ENCODE measurements around the gene HOXB8. TPM values are rescaled to one million over a fixed set of nuclear protein-coding genes. Genes with fewer than 3 reads are reported as not detected.

The HOXB8 gene
- total and polyA plus RNA-seq, 2 of the 13 experiments (the other 11 are each of a cell fraction or from before 2014, with no cell fraction given): not detected

DNA sequence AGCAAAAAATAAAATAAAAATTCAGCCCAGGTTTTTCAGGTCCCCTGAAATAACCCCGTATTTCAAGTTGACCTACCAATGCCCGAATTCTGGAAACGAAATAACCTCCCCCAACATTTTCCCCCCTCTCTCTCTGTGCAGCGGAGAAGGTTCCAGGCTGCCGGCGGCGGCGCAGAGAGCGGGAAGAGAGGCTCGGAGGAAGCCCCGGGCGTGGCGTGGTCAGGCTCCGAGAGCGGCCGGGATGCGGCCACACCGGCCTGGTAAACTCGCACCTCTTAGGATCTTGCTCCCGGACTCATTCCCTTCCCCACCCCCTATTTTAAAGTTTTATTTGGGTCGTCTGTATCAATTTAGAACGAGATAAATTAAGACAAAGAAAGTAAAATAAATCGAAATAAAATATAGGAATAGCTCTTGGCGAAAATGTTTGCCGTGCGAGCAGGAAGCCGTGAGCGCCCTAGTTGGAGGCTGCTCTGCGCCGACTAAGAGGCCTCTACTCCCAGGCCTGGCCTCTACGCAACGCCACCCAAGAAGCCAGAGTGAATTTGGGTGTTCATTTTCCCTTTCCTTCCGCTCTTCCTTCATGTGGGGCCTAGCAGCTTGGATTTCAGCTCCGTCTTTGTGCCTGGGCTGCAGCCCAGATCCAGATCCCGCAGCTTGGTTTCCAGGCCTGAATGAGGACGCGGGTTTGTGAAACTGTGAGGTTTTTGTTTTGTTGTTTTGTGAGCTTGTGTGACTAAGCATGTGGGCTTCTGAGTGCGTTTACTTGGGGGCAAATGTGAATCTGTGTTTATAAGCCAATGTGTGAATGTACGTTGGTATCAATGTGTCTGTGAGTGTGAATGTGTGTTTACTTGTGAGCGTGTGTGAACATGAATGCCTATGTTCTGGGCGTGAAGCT, 8.9 kb downstream of the HOXB8 start (continued):
- TF ChIP-seq, protein P1, sequence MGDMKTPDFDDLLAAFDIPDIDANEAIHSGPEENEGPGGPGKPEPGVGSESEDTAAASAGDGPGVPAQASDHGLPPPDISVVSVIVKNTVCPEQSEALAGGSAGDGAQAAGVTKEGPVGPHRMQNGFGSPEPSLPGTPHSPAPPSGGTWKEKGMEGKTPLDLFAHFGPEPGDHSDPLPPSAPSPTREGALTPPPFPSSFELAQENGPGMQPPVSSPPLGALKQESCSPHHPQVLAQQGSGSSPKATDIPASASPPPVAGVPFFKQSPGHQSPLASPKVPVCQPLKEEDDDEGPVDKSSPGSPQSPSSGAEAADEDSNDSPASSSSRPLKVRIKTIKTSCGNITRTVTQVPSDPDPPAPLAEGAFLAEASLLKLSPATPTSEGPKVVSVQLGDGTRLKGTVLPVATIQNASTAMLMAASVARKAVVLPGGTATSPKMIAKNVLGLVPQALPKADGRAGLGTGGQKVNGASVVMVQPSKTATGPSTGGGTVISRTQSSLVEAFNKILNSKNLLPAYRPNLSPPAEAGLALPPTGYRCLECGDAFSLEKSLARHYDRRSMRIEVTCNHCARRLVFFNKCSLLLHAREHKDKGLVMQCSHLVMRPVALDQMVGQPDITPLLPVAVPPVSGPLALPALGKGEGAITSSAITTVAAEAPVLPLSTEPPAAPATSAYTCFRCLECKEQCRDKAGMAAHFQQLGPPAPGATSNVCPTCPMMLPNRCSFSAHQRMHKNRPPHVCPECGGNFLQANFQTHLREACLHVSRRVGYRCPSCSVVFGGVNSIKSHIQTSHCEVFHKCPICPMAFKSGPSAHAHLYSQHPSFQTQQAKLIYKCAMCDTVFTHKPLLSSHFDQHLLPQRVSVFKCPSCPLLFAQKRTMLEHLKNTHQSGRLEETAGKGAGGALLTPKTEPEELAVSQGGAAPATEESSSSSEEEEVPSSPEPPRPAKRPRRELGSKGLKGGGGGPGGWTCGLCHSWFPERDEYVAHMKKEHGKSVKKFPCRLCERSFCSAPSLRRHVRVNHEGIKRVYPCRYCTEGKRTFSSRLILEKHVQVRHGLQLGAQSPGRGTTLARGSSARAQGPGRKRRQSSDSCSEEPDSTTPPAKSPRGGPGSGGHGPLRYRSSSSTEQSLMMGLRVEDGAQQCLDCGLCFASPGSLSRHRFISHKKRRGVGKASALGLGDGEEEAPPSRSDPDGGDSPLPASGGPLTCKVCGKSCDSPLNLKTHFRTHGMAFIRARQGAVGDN (CRISPR knock-in tag; IDR thresholded peaks at IDR 0.05): no peak

DNA sequence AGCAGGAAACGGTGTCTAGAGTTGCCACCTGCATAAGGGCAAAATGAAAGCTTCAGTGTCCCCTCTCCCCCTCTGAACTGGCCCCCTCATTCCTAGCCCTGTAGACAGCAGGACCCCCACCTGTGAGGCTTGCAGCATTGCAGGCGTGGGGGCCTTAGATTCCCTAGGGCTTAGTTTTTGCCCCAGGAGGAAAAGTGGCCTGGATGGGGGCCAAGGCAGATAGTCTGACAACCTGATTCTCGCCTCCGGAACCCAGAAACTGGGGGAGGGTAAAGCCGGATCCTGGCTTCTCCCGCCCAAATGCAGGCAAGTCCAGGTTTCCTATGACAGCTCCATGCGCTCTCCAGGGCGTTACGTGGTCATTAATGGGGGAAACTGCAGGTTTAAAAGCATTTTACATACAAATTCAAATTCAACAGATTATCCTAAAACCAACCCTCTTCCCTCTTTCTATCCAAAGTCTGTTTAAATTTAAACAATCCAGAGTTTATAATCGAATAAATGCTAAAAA, 9.6 kb downstream of the HOXB8 start:
- no peak overlapping the region for H3K9ac ChIP-seq (ENCODE audit: insufficient read depth, low read depth, low read length)
- H2AFZ ChIP-seq (ENCODE audit: low read length): no peak overlapping the region
- ATAC-seq (no peak), FAIRE-seq (no peak), DNase-seq (ENCODE audit: low spot score) (no peak)
- no peaks in the 10 kb centered on the region for H3K9me3 ChIP-seq (ENCODE audit: low read length)
- H3K79me2 ChIP-seq (ENCODE audit: insufficient read depth, low read length): no peaks in the 10 kb centered on the region
- H3K4me2 ChIP-seq (ENCODE audit: low read depth, low read length): no peak overlapping the region
- ChIA-PET CTCF (ENCODE audit: low intra/inter-chr PET ratio, low total read pairs) (no interaction called here), POLR2A (no interaction called here)
- no TSS peak for BruUV-seq (replicated peaks)
- 32% methylated on average over 9 of the region's 10 CpGs for WGBS (ENCODE audit: low lambda C conversion rate)
- H4K20me1 ChIP-seq (ENCODE audit: insufficient read depth, low read length): peaks cover 2% of the 10 kb centered on the region; the same call in 1 of the 2 replicates
- intact Hi-C loops (cut with micrococcal nuclease; ENCODE audit: unreplicated experiment) (no loop called here), in situ Hi-C loops (cut with HindIII; ENCODE audit: extremely low pct_ligation_motif_present, low pct_unique_long_range_greater_than_20kb) (no loop called here)
- no peaks in the 10 kb centered on the region for H3K36me3 ChIP-seq (replicated peaks in 1 of 2; ENCODE audit: control insufficient read depth in 1 of 2, insufficient read depth in 2 of 2, low read length in 2 of 2)
- H3K27me3 ChIP-seq (ENCODE audit: control insufficient read depth in 1 of 2, insufficient read depth in 2 of 2, low read length in 2 of 2): peaks cover 24 to 95% of the 10 kb centered on the region in 2 experiments; a peak in 4 of 5 replicates
- H3K4me1 ChIP-seq (ENCODE audit: insufficient read depth, low read length): peaks cover 17% of the 10 kb centered on the region
- H3K4me3 ChIP-seq (replicated peaks in 1 of 3; ENCODE audit: insufficient read depth in 1 of 3, low read depth in 2 of 3, low read length in 3 of 3): no peak overlapping the region
- H3K27ac ChIP-seq (ENCODE audit: extremely low read length, insufficient read depth, low read length): no peak overlapping the region
- TF ChIP-seq ZNF563 (CRISPR knock-in tag; IDR thresholded peaks at IDR 0.05) (no peak), CHD4 (IDR thresholded peaks at IDR 0.05; ENCODE audit: borderline replicate concordance, low read length) (no peak), CBX1 (IDR thresholded peaks at IDR 0.05; ENCODE audit: low read depth) (no peak), ZNF326 (CRISPR knock-in tag; IDR thresholded peaks at IDR 0.05; ENCODE audit: borderline replicate concordance) (no peak), ZNF703 (CRISPR knock-in tag; IDR thresholded peaks at IDR 0.05; ENCODE audit: borderline replicate concordance) (no peak), ZBTB8A (CRISPR knock-in tag; IDR thresholded peaks at IDR 0.05; ENCODE audit: borderline replicate concordance, low read depth) (no peak), ZNF264 (CRISPR knock-in tag; IDR thresholded peaks at IDR 0.05) (no peak), SMYD3 (CRISPR knock-in tag; IDR thresholded peaks at IDR 0.05) (no peak)
- TF ChIP-seq, protein P2, sequence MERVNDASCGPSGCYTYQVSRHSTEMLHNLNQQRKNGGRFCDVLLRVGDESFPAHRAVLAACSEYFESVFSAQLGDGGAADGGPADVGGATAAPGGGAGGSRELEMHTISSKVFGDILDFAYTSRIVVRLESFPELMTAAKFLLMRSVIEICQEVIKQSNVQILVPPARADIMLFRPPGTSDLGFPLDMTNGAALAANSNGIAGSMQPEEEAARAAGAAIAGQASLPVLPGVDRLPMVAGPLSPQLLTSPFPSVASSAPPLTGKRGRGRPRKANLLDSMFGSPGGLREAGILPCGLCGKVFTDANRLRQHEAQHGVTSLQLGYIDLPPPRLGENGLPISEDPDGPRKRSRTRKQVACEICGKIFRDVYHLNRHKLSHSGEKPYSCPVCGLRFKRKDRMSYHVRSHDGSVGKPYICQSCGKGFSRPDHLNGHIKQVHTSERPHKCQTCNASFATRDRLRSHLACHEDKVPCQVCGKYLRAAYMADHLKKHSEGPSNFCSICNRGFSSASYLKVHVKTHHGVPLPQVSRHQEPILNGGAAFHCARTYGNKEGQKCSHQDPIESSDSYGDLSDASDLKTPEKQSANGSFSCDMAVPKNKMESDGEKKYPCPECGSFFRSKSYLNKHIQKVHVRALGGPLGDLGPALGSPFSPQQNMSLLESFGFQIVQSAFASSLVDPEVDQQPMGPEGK (CRISPR knock-in tag; IDR thresholded peaks at IDR 0.05): no peak
- TF ChIP-seq, protein P3, sequence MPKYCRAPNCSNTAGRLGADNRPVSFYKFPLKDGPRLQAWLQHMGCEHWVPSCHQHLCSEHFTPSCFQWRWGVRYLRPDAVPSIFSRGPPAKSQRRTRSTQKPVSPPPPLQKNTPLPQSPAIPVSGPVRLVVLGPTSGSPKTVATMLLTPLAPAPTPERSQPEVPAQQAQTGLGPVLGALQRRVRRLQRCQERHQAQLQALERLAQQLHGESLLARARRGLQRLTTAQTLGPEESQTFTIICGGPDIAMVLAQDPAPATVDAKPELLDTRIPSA (CRISPR knock-in tag; IDR thresholded peaks at IDR 0.05; ENCODE audit: borderline replicate concordance): no peak

All from HepG2 (cell line).